AG08395 (cell line): ENCODE measurements around the gene SRSF4.
"Not testable (repeated sequence)": the region's sequence is repeated elsewhere in the genome, so short reads cannot be mapped to it uniquely, and the experiment has no call there.

Experiments used
- DNase-seq: peaks from one replicate; pipeline ENCODE4 v3.0.0; 2012; ENCODE audit warnings: mixed read lengths, low spot score

The SRSF4 gene

DNA sequence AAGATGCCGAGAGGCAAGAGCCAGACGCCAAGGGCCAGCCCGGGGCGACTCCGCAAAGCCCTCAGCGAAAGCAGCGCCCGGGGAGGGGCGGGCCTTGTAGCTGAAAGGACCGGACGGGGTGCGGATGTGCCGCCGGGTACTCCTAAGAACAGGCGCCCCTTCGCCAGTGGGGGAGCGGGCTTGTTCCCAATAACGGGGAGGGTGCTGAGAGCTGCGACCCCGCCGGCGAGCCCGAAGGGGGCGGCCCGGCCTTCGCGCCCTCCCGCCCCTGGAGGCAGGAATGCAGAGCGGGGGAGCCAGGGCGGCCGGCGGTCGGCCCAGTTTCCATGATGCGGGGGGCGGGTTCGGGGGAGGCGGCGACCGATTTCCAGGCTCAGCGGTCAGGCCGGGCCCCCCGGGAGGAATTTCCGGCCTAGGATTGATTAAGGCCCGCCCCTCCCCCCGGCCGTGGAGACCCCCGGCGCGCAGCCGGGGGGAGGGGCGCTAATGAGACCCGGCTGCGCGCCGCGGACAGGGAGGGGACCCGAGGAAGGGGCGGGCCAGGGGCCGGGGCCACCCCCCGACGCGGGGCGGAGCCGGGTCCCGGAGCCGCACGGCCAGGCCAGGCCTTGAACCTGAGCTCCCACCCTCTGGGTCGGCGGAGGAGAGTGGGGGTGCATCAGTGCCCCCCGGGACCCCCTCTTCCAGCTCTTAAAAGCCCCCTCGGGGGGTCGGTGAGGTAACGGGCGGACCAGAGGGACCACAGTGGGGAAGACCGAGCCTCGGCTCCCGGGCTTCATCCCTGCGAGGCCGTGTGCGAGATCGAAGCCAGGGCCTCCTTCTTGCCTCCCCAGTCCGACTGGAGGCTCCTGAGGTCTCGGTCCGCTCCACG lies 57.1 kb downstream of the SRSF4 start:
- peak; percentile 94 for DNase-seq

- DNase-seq = peak; percentile 45
Measured at GRCh38 chr1:29123887-29124365, 57.8 kb downstream of the SRSF4 start, which contains the start of gene TMEM200B. Gene TMEM200B, minus strand, starts transcription at chr1:29123903. Its CDS starts 2,075 bp downstream, at chr1:29121828.

DNA sequence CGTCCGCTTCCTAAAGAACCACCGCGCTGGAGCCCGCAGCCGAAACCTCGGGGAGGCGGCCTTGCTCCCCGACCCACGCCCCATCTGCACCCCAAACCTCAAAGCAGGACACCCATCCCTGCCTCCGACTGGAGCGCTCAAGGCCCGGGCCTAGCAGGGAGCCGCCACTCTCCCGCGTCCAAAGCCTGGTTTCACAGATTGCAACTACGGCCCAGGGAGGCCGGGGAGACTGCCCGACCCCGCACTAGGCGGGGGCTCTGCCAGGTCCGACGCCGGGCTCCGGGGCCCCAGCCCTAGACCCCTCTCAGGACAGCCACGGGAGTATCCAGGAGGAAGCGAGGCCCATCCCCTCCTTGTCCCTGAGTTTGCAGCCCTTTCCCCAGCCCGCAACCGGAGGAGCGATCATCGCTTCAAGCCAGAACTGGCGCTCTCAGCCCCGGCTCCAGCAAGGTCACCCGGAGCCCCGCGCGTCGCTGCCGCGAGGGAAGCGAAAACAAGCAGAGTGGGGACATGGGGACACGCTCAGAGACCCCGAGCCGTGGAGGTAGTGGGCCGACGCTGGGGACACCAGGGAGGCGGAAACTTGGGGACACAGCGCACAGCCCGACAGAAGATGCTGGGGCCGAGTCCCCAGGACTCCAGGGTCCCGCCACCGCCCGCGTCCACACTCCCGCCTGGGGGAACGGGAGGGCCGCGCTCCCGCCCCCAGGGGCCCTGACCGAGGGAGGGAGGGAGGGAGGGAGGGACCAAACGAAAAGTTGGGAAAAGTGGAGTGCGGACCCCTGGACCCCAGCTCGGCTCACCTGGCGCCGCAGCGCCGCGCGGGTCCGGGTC lies 58.4 kb downstream of the SRSF4 start:
- DNase-seq = peak; percentile 43

DNA sequence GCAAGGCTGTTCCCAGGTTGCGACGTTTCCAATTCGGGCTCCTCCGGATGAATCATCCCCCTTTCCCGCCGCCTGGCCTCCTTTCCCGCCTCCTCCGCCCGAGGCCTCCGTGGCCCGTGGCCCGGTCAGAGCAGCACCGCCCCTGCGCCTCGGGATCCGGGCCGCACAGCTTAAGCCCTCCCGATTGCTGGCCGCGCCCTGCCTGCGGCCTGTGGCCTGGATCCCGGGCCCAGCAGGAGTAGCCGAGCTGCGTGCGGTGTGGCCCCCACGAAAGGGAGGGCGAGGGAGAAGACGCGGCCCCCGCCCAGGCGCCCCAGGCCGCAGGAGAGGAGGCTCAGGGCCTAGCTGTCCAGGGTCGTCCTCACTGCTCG lies 59.0 kb downstream of the SRSF4 start:
- DNase-seq = peak; percentile 92

- peak; percentile 29 for DNase-seq
Measured at GRCh38 chr1:29121936-29122681, 59.6 kb downstream of the SRSF4 start.

DNA sequence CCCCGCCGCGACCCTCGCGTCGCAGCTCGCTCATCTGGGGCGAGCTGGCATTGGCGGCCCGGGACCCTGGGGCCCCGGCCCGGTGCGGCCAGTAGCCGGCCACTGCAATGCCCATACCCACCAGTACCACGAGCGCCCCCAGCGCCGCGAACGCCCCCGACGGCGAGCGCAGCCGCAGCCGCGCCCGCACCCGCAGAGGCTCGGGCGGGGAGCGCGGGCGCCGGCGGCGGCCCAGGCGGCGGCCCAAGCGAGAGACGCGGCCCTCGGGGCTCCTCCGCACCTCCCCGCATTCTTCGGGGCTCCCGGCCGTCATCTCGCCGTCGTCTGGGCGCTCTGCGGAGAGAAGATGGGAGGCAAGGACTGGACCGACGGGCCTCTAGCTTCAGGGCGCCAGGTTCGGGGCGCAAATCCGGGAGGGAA lies 60.2 kb downstream of the SRSF4 start:
- no peak for DNase-seq

DNA sequence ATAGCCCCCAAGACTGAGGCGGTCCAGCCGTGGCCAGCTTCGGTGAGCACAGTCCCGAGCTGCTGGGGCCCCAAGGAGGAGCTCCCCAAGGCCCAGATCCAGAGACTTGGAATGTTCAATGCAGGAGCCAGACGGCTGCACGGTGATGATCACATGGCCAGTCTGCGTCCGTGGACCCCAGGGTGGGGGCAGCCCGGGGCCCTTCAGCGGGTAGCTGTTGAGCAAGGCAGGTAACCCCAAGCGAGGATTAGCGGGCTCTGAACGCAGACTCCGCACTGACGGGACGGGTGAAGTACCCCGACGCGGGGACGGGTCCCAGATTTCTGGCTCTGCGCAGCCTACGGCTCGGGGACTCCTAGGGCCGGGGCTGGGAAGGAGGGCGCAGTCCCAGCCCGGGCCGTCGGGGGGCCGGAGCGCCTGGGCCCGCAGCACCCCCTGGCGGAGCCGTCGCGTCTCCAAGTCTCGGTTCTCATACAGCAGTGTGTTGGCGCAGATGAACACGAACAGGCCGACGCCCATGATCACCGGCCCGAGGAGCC lies 60.7 kb downstream of the SRSF4 start:
- peak; percentile 28 for DNase-seq

GRCh38 chr1:29120367-29120766 lies 61.3 kb downstream of the SRSF4 start:
- DNase-seq = no peak

- DNase-seq = no peak
Measured at GRCh38 chr1:29119121-29119929, 62.4 kb downstream of the SRSF4 start.

DNA sequence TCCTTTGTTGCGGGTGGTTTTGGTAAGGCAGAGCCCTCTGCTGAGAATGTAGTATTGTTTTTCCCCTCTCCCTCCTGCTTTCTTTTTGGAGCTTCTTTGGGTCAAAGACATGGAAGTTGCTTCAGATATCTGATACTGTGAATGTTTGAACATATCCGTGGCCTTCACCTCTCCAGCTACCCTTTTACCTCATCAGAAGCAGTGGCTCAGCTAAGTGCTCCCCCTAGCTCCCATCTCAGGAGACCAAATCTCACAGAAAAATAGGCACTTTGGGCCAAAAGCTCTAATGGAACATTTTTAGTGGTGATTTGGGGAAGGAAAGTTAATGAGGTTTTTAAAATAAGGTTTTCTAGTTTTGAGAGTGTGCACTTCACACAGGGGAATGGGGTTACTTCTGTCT lies 64.3 kb downstream of the SRSF4 start:
- no peak for DNase-seq

DNA sequence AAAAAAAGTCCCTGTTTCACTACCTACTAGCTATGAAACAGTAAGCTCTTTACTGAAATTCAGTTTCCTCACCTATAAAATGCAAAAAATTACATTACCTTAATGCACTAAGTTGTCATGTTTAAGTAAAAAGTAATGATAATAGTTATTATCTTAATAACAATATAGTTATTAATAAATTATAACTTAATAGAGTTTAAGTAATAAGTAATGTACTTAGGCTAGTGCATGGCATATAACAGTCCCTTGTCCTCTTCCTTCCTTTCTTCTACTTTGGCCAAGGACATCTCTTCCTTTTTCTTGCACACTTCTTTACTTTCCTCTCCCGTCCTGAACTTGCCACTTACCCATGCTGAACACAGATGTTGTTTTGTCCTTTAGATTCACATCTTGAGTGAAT lies 67.0 kb downstream of the SRSF4 start:
- no peak for DNase-seq

GRCh38 chr1:29113413-29114117 lies 68.1 kb downstream of the SRSF4 start:
- no peak for DNase-seq

DNA sequence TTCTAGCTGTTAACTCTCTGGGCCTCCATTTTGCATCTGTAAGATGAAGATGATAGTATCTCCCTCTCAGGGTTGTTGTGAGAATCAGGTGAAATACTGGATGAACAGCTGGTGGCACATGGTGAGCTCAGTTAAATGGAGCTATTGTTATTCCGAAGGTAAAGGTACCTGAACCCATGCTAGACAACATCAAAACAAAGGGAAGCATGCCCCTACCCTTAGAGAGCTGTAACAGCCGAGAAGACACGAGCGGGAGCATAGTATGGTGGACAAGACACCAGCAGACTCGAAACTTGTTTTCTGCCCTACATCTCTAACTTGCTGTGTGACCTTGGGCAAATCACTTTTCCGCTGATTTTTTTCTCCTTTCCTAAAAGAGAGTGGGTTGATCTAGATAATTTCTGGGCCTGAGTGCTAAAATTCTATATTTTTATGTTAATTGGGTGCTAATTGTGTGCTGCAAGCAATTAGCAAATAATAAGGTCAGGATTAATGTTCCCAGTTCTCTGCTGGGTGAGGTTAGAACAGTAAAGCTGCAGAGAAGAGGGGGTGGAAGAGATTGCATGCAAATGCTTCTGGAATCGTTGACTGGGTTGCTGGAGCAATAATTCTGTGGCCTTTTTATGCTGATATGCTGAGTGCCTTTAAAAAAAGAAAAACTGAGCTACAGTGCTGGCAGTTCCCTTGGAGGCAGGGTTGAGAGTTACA lies 68.8 kb downstream of the SRSF4 start:
- no peak for DNase-seq

DNA sequence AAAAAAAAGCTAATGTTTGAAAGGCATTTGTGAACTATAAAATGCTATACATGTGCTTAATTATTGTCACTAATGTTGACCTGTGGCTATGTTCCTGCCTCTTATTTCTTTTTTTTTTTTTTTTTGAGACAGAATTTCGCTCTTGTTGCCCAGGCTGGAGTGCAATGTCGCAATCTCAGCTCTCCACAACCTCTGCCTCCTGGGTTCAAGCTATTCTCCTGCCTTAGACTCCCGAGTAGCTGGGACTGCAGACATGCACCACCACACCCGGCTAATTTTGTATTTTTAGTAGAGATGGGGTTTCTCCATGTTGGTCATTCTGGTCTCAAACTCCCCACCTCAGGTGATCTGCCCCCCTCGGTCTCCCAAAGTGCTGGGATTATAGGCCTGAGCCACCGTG lies 73.7 kb downstream of the SRSF4 start:
- DNase-seq = not testable (repeated sequence)

DNA sequence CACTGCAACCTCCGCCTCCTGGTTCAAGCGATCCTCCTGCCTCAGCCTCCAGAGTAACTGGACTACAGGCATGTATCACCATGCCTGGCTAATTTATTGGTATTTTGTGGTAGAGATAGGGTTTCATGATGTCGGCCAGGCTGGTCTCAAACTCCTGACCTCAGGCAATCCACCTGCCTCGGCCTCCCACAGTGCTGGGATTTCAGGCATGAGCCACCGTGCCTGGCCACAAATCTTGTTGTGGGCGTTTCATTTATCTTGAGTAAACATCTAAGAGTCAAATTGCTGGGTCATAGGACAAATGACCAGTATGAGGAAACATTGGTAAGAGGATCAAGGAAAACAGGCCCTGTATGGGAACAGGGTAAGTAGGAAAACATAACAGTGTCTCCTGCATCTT lies 75.9 kb downstream of the SRSF4 start:
- no peak for DNase-seq

GRCh38 chr1:29100487-29100886 lies 81.2 kb downstream of the SRSF4 start:
- DNase-seq = no peak

DNA sequence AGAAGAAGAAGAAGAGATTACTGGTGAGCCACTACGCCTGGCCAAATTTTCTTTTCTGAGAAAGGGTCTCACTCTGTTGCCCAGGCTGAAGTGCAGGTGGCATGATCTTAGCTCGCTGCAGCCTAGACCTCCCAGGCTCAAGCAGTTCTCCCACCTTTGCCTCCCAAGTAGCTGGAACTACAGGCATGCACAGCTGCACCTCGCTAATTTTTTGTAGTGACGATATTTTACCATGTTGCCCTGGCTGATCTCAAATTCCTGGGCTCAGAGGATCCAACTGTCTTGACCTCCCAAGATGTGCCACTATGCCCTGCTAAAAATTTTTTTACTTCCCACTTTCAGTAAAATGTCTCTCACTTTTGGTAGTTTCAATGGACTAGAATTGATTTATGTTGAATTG lies 82.4 kb downstream of the SRSF4 start:
- DNase-seq = no peak
